Epidermal melanocyte (primary cell): ENCODE measurements around the gene KDM2B.
"Not testable (repeated sequence)": the region's sequence is repeated elsewhere in the genome, so short reads cannot be mapped to it uniquely, and the experiment has no call there.

Experiments used
- DNase-seq: peaks from one replicate; pipeline ENCODE4 v3.0.0; 2011; ENCODE audit warnings: low spot score; ENCODE audit not compliant: insufficient read length

The KDM2B gene

DNA sequence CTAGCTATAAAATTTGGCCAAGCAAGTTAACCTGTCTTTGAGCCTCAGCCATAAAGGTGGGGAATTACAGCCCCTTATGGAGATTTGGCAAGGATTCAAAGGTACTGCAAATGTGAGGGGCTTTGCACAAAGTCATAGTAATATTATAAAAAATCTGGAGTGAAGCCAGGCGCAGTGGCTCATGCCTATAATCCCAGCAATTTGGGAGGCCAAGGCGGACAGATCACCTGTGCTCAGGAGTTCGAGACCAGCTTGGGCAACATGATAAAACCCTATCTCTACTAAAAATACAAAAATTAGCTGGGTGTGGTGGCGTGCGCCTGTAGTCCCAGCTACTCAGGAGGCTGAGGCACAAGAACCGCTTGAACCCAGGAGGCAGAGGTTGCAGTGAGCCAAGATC, 4.1 kb upstream of the KDM2B start:
- DNase-seq, result not testable (repeated sequence)

DNA sequence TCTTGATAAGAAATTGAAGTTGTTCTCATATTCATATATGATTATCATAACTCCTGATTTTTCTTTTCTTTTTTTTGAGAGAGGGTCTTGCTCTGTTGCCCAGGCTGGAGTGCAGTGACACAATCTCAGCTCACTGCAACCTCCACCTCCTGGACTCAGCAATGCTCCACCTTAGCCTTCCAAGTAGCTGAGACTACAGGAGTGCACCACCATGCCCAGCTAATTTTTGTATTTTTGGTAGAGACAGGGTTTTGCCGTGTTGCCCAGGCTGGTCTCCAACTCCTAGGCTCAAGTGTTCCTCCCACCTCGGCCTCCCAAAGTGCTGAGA, 2.5 kb upstream of the KDM2B start:
- not testable (repeated sequence) for DNase-seq

DNA sequence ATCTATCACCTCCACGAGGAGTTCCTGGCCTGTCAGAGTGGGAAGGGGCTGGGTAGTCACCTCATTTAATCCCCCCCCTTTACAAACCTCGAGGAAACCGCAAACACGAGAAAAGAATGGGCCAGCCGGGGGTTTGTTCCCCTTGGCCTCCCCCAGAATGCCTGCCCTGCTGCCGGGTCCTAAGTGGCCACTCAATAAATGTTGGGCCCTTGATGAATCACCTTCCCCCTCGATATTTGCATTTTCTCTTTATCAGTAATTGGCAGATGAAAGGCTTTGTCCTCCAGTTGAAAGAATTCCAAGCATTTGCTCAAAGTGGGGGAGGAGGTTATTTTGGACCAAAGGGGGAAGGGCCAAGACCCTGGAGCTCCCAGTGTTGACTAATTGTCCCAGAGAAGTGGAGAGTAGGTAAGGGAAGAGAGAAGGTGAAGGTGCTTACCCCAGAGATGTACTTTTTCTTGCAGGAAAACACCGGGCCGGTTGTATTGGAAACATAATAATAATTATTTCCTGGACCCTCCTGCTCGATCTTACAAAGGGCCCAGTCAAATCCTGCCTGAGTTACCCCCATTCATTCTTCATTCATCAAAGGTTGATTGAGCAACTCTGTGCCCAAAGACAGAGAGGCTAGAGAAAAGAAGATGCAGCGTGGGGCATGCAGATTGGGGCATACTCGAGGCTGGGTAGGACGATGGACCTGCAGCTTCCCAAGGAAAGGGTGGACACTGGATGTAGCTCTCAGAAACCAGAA, 1.9 kb upstream of the KDM2B start:
- DNase-seq, result no peak

DNA sequence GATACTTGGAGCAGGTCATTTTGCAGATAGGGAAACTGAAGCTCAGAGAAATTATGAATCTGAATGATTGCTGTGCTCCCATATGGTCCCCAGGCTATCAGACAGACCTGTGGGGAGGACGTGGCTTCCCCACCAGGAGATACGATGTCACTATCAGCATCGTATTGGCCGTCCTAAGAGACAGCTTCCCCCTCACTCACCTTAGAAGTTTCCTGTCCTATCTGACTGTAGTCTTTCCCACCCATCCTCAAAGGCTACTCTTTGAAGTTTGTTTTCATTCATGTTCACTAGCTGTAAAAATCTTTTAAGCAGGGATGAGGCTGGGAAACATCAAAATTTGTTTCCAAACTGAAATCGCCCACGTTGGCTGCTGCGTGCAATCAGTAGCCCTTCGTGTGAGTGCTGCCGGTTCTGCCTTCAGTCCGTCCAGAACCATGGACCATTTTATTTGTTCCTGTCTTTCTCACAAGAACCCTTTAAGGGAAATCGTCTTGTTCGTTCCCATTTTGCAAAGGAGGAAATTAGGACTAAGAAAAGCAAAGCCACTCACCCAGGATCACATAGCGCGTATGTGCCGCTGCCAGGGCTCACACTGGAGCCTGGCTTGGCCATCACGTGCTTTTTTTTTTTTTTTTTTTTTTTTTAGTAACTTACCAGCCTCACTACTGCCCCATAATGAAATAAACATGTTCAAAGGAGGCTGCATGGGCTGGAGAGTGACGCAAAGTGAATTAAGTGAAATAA, 1.0 kb upstream of the KDM2B start:
- DNase-seq, result peak; percentile 51

DNA sequence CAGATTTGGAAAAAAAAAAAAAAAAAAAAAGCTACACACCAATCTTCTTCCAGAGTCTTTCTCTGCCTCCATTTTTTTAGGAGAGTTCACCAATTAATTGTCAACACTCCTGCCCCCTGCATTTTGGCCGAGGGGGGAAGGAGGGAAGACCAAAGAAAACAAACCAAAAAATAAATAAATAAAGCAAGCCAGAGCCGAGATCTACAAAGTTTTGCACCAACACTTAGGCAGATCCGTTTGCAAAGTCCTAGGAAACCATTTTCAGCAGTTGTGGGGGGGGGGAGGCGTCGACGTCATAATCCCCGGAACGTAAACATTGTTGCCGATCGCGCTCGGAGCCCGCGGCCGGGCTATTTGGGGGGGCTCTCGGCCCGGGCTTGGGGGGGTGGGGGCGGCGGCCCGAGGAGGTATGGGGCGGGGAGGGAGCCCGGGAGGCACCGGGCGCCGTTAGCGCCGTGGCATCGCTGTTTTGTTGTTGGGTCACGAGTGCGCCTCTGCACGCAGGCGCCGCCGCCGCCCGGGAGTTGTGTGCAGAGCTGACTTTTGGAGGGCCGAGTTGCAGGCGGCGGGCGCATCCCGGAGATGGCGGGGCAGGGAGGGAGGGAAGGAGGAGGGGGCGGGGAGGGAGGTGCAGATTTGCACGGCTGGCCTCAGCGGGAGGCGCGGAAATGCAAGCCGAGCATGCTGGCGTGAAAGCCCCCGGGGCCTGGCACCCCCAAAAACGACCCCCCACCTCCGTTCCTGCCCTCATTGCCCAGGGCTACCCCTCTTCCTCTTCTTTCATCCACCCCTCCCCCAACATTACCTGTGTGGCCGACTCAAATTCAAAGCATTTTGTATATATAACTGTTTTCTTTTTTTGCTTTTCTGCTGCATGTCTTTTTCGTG, 598 bp downstream of the KDM2B start:
- DNase-seq, result peak; percentile 57

DNA sequence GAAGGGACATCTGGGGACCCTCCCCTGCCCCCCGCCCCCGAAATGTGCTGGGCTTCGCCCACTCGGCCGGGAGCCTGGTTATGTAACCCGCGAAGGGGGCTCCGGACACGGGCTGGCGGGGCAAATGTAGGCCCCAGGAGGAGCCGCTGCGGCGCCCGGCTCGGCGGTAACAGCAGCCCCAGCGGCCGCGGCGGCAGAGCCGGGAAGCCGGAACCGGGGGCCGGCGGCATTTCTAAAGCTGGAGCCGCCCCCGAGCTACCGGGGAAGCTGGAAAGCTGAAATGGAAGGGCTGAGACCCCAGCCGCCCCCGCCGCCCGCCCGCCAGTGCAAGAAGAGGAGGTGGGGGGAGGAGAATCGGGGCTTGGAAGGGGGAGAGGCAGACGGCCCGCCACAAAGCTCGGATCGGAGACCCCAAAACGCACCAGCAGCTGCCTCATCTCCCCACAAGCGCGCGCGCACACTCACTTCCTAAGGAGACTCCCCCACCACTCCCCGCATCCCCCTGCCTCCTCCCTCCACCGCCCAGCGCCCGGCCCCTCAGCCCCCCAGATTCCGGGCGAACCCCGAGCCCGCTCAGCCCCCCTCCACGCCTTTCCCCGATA, 1.5 kb downstream of the KDM2B start:
- DNase-seq, result no peak

DNA sequence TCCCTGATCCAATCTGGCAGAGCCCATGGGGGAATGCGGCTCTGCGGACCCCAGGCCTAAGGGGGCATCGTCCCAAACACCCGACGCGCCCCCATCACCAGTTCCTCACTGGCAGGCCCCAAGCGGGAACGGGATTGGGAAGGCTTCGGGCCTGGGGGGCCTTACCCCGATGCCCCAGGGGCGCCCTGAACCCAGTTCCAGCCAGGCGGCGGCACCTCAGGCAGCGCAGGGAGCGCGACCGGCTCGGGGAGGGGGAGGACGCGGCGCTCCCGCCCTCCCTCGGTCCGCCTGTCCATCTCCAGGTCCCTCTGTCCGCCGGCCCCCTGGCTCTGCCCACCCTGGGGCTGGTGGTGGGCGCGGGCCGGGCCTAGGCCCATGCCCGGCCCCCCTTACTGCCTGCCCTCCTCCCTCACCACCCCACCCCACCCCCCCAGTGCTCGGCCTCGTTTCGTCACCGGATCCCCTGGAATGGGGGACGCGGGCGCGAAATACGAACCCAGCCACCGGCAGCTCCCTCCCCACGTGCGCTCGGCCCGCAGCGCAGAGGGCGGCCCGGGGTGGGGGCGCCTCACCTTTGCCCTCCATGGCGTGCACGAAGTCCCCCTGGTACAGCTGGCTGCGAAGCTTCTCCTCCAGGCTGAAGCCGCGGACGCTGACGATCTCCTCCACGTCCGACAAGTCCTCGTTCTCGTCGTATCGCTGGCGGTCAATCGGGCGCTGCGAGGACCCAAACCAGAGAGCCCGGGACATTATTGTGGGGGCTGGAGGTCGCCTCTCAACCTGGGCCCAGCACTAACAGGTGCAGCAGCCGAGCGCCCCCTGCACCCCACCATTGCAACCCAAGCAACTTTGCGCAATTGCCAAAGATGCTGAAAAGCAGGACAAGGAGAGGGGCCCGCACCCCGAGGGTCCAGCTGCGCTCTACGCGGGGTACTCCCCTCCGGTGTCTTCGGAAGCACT, 2.3 kb downstream of the KDM2B start:
- DNase-seq, result no peak

DNA sequence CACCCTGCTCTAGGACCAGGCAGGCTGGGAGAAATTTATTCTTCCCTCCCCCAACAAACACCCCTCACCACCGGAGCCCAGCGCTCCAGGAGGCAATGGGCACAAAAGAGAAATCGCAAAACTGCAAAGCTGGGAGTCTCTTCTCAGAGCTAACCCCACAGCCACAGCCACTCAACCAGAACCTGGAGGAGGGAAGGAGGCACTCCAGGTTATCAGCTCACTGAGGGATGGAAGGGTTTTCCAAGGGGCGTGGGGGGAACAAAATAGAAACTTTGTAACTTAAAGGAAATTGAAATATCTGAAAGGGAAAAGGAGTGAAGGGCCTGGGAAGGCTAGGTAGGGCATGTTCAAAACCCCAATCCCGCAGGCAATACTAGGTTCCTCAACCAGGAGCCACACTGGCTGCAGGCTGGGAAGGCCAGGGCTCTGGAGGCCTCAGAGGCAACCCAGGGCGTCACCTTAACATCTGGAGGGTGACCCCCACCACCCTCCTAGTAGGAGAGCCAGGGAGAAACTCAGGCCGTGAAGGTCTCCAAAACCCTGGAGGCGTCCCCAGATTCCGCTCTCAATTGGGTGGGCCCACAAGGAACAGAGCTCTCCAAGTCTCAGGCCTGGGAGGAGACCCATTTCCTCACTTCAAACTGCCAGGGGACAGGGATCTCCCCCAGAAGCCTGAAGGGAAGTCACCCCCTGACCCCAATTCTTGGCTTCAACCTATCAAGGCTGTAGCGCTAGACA, 3.2 kb downstream of the KDM2B start:
- DNase-seq, result no peak

DNA sequence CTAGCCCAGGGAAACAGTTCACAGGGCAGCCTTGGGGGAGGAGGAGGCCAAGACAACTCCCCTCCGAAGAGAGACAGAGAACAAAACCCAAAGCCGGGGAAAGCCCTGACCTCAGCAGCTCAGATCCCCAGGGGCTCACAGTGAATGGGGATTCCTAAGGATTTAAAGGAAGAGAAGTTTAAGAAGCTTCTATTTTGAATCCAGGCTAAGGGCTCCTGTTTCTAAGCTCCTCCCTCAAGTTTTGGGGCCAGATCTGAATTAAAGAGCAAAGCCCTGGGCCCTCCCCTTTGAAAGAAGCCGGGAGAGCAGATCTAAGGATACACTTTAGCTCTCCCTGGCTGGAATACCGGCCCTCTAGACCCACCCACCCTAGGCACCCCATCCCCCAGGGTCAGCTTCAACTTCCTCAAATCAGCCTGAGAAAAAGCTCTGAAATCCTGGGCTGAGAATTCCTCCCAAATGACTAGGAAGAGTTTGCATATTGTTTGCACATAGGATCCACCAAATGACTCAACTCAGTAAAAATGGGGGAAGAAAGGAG, 3.9 kb downstream of the KDM2B start:
- DNase-seq, result peak; percentile 24

DNA sequence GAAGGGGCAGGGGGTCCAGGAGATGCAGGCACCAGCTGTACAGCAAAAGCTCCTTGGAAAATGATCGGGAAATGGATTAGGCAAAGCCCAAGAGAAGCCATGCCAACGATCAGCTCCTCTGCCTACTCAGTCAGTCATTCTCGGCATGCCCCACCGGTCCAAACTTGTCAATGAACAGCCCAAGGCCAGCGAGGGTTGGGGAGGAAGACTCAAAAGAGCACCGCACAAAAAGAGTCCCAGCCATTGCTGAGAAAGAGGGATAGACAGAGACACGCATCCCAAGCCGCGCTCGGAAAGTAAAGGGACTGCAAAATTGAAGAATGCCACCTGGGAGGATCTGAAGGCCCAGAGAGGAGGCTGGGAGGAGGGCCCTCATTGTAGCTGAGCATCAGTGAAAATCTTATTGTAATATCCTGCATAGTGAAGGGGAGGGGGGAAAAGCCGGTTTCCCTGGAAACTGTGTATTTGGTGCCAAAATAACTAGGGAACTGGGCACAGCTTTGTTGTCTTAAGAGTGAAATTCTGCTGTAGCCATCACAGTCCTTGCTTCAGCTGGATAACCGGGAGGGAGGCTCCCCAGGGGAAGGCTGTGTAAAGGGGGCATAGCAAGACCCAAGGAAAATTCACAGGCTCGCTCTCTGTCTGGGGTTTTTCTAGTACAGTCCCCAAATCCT, 4.7 kb downstream of the KDM2B start:
- DNase-seq, result no peak

DNA sequence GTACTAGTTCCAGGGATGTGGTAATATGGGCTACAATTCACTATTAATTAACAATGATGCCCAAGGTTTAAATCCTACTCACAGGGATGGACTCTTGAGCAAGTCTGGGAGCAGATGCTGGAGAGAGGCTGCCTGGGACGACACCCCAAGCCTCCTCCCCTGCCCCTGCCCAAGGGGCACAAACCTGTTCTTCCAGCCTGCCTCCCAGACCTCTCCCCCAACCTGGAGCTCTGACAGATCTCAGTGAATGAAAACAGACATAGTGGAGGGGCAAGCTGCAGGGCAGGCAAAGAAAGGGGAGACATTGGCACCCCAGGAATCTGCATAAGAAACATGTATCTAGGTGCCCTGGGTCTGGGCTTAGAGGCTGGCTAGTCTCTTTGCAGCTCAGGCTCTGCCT, 5.8 kb downstream of the KDM2B start:
- DNase-seq, result no peak

DNA sequence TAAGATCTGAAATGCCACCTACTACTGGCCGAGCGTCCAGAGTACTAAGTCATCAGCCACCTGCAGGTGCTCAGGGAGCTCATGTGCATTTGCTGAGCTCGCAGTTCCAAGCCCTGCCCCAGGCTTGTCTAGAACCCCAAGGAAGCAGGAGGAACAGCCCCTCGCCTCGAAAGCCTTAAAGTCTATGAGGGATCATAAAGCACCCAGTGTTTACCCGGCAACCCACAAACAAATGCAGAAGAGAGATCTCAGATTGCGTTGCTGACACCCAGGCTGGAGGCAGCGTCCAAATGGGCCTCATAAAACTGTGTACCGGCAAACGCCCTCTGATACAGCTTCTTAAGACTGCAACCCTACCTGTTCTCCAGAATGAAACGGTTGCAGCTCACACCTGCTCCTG, 6.8 kb downstream of the KDM2B start:
- no peak for DNase-seq

DNA sequence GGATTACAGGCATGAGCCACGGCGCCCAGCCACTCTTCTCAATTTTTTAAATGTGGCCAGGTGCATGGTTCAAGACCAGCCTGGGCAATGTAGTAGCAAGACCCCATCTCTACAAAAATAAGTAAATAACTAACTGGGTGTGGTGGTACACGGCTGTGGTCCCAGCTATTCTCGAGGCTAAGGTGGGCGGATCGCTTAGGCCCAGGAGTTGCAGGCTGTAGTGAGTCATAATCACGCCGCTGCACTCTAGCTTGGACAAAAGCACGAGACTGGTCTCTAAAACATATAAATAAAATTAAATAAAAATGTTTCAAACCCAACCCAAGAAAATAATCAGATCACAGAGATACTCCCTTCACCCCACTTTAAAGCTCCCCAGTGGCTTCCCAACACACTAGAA, 8.9 kb downstream of the KDM2B start:
- DNase-seq, result no peak

DNA sequence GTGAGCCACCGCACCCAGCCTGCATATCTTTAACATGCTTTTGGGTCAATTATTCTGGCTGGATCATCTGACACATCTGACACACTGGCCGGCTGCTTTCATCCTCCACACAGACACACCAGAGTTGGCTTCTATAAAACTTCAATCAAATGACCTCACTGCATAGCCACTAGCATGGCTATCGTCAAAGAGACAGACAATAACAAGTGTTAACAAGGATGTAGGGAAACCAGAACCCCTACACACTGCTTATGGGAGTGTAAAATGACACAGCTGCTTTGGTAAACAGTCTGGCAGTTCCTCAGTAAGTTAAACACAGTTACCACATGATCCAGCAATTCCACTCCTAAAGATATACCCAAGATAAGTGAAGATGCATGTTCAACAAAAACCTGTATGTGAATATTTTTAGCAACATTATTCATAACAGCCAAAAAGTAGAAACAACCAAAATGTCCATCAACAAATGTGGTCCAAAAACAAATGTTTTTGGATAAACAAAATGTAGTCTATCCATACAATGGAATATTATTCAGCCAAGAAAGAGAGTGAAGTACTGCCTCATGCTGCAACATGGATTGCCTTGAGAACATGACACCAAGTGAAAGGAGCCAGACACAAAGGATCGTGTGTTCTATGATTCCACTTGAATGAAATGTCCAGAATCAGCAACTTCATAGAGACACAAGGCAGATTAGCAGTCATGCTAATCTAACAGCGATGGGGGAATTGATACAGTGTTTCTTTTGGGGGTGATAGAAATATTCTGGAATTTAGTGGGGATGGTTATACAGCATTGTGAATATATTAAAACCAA, 10.1 kb downstream of the KDM2B start:
- DNase-seq, result peak; percentile 37

DNA sequence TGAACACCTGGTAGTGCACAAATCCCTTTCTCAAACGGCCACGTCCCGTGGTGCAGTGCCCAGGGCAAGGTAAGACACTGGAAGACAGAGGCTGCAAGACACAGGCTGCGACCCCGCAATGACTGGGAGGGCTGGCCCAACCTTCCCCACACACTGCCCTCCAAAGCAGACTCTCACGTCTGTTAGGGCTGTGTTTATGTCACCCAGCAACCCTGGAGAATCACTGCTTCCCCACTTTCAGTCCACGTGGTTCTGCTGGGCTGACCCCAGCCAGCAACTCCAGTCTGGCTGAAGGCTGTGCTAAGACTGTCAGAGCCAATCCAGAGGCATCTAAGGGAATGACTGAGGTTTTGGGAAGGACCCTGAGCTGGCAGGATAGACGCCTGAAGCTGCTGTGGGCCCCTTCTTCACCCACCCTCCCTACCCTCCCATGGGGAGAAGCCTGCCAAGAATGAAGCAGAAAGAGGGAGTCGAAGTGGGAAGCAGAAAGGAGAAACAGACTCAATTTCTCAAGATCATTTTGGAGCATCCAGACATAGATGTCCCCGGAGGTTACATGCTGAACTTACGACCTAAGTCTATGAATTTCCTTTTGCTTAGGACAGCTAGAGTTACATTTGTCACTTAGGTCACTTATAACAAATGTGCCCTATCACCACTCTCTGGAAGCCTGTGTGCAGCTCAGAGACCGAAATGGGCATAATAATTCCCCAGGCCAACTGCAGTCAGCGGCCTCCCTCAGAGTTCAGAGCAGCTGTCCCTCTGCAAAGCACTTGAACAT, 11.7 kb downstream of the KDM2B start:
- DNase-seq, result no peak

DNA sequence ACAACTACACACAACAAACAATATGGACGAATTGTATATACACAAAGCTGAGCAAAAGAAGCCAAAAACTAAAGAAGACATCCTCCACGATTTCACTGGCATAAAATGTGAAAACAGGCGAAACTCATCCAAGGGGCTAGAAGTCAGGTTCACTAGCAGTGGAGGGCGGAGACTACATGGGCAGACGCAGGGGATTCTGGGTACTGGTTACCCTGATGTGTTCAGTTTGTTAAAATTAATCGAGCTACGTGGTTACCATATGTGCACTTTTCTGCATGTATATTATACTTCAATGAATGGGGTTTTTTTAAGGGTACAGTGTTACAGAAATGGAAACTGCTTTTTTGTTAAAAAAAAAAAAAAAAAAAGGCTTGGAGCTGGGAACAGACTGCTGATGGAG, 12.3 kb downstream of the KDM2B start:
- no peak for DNase-seq

DNA sequence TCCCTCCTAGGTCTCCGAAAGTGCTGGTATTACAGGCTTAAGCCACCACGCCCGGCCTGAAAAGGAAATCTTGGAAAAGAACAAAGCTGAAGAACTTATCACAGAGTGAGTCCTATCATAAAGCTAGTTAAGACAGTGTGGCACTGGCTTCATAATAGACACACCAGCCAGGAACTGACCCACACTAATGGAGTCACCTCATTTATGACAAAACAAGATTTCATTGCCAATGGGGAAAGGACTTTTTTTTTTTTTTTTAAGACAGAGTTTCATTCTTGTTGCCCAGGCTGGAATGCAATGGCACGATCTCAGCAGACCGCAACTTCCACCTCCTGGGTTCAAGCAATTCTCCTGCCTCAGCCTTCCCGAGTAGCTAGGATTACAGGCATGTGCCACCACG, 15.7 kb downstream of the KDM2B start:
- DNase-seq, result no peak
